Spleen (tissue), 7 donors: ENCODE measurements around the gene ARL4D.

Experiments
- POLR2AphosphoS5 ChIP-seq, 3 donors: sonication (generic); formaldehyde crosslinking; IDR thresholded peaks; one replicate each; pipeline ENCODE4 v1.5.1; 2017; ENCODE audit warnings: antibody characterized with exemption in 3 of 3
- TF ChIP-seq, protein P1 (sequence below), 11 experiments: fragments of 200-600 bp in 7 of 11; fragments of 450-650 bp in 4 of 11; sonication (generic) in 4 of 11; IDR thresholded peaks in 8 of 11; conservative IDR thresholded peaks in 3 of 11; 1 replicate in 7 of 11; 2 replicates in 4 of 11; pipeline versions ENCODE4 v1.4.0 to v1.8.0; 2016 to 2021; ENCODE audit warnings: antibody characterized with exemption in 11 of 11, inconsistent platforms in 4 of 11, mild to moderate bottlenecking in 1 of 11
- donor health status: DM: no; HTN: no; CAD: no; lungs with moderate emphysema.
- donor health status: DM: no; HTN: no; CAD: no.
- donor health status: DM: no; HTN: no; CAD: no.

- TF ChIP-seq, protein P1, sequence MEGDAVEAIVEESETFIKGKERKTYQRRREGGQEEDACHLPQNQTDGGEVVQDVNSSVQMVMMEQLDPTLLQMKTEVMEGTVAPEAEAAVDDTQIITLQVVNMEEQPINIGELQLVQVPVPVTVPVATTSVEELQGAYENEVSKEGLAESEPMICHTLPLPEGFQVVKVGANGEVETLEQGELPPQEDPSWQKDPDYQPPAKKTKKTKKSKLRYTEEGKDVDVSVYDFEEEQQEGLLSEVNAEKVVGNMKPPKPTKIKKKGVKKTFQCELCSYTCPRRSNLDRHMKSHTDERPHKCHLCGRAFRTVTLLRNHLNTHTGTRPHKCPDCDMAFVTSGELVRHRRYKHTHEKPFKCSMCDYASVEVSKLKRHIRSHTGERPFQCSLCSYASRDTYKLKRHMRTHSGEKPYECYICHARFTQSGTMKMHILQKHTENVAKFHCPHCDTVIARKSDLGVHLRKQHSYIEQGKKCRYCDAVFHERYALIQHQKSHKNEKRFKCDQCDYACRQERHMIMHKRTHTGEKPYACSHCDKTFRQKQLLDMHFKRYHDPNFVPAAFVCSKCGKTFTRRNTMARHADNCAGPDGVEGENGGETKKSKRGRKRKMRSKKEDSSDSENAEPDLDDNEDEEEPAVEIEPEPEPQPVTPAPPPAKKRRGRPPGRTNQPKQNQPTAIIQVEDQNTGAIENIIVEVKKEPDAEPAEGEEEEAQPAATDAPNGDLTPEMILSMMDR (IDR thresholded peaks at IDR 0.05 in 8 of 11, conservative IDR thresholded peaks at IDR 0.05 in 3 of 11) = no peak
- no peak for TF ChIP-seq POLR2AphosphoS5 (IDR thresholded peaks at IDR 0.05)
These were observed 6.4 kb upstream of the ARL4D start for GRCh38 chr17:43392397-43392796.
